Liver (tissue), 3 donors: ENCODE results near the gene ZC3H18.

Experiments
- RAD21 ChIP-seq, 2 donors: IDR thresholded peaks; 2 replicates each; pipeline ENCODE4 v1.6.1; 2016; ENCODE audit warnings: antibody characterized with exemption in 2 of 2, mild to moderate bottlenecking in 2 of 2
- TF ChIP-seq, protein P1 (sequence below): fragments of 150-350 bp; IDR thresholded peaks from 2 replicates; pipeline ENCODE4 v1.5.1; 2017; ENCODE audit warnings: improper control_type of control experiment, low read depth, low read length; ENCODE audit not compliant: missing input control
- TF ChIP-seq, protein P2 (sequence below): IDR thresholded peaks from 2 replicates; pipeline ENCODE4 v1.6.1; 2016; ENCODE audit warnings: antibody characterized with exemption
- TF ChIP-seq, protein P3 (sequence below): IDR thresholded peaks from 2 replicates; pipeline ENCODE4 v1.6.1; 2016; ENCODE audit warnings: antibody characterized with exemption
- TF ChIP-seq, protein P4 (sequence below): IDR thresholded peaks from 2 replicates; pipeline ENCODE4 v1.6.1; 2016; ENCODE audit warnings: antibody characterized with exemption, mild to moderate bottlenecking
- donor health status: healthy.
- donor health status: healthy.

DNA sequence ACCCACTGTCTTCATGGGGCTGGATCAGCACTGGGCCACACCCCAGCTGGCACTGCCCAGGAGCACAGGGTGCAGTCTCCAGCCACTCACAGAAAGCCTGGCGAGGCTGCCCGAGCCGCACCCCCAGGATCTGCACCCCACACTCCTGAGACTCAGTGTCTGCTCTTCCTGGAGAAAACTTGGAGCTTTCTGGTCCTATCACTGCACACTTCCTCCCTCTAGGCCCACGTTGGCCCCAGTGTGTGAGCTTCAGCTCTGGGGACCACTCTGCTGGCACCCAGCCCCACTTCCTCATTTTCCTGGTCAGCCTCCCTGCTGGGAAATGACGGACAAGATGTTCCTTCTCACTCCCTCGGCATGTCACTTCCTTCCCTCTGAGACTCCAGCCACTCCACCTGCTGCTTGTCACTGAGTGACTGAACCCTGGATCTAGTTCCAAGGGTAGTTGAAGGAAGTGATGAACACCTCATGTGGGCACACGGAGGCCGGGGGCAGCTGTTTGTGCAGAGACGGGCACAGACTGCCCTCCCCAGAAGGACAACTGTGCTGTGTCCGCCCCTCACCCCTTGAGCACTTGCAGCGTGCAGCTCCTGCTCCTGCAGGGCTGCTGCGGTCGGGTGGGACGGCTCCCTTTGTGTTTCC is 29.0 kb downstream of the ZC3H18 start:
- no peak for TF ChIP-seq RAD21 (IDR thresholded peaks at IDR 0.05)
- TF ChIP-seq, protein P1, sequence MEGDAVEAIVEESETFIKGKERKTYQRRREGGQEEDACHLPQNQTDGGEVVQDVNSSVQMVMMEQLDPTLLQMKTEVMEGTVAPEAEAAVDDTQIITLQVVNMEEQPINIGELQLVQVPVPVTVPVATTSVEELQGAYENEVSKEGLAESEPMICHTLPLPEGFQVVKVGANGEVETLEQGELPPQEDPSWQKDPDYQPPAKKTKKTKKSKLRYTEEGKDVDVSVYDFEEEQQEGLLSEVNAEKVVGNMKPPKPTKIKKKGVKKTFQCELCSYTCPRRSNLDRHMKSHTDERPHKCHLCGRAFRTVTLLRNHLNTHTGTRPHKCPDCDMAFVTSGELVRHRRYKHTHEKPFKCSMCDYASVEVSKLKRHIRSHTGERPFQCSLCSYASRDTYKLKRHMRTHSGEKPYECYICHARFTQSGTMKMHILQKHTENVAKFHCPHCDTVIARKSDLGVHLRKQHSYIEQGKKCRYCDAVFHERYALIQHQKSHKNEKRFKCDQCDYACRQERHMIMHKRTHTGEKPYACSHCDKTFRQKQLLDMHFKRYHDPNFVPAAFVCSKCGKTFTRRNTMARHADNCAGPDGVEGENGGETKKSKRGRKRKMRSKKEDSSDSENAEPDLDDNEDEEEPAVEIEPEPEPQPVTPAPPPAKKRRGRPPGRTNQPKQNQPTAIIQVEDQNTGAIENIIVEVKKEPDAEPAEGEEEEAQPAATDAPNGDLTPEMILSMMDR: no peak
- TF ChIP-seq, protein P2, sequence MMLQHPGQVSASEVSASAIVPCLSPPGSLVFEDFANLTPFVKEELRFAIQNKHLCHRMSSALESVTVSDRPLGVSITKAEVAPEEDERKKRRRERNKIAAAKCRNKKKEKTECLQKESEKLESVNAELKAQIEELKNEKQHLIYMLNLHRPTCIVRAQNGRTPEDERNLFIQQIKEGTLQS: no peak
- TF ChIP-seq, protein P3, sequence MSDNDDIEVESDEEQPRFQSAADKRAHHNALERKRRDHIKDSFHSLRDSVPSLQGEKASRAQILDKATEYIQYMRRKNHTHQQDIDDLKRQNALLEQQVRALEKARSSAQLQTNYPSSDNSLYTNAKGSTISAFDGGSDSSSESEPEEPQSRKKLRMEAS: no peak
- TF ChIP-seq, protein P4, sequence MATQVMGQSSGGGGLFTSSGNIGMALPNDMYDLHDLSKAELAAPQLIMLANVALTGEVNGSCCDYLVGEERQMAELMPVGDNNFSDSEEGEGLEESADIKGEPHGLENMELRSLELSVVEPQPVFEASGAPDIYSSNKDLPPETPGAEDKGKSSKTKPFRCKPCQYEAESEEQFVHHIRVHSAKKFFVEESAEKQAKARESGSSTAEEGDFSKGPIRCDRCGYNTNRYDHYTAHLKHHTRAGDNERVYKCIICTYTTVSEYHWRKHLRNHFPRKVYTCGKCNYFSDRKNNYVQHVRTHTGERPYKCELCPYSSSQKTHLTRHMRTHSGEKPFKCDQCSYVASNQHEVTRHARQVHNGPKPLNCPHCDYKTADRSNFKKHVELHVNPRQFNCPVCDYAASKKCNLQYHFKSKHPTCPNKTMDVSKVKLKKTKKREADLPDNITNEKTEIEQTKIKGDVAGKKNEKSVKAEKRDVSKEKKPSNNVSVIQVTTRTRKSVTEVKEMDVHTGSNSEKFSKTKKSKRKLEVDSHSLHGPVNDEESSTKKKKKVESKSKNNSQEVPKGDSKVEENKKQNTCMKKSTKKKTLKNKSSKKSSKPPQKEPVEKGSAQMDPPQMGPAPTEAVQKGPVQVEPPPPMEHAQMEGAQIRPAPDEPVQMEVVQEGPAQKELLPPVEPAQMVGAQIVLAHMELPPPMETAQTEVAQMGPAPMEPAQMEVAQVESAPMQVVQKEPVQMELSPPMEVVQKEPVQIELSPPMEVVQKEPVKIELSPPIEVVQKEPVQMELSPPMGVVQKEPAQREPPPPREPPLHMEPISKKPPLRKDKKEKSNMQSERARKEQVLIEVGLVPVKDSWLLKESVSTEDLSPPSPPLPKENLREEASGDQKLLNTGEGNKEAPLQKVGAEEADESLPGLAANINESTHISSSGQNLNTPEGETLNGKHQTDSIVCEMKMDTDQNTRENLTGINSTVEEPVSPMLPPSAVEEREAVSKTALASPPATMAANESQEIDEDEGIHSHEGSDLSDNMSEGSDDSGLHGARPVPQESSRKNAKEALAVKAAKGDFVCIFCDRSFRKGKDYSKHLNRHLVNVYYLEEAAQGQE: no peak
